GM18498 (cell line): ENCODE results near the gene IRF2.

Source experiments
- ATAC-seq: cut with Tn5 transposase; IDR thresholded peaks from one replicate; pipeline ENCODE4 v1.9.1; 2021; ENCODE audit warnings: mild to moderate bottlenecking, moderate library complexity; ENCODE audit not compliant: unreplicated experiment

IRF2 gene

GRCh38 chr4:184371390-184371787 lies 103.0 kb downstream of the IRF2 start:
- ATAC-seq, result no peak

- ATAC-seq, result no peak
Observed at GRCh38 chr4:184370711-184371389, 103.5 kb downstream of the IRF2 start.

- no peak for ATAC-seq
Observed at GRCh38 chr4:184369871-184370270, 104.5 kb downstream of the IRF2 start.

GRCh38 chr4:184368731-184369130 lies 105.6 kb downstream of the IRF2 start:
- ATAC-seq, result no peak

- ATAC-seq, result no peak
Observed at GRCh38 chr4:184368290-184368689, 106.1 kb downstream of the IRF2 start.

- peak; percentile 76 for ATAC-seq
Observed at GRCh38 chr4:184364100-184364921, 110.0 kb downstream of the IRF2 start.

- ATAC-seq, result no peak
Observed at GRCh38 chr4:184363258-184363657, 111.1 kb downstream of the IRF2 start.

- no peak for ATAC-seq
Observed at GRCh38 chr4:184362396-184362795, 112.0 kb downstream of the IRF2 start.

GRCh38 chr4:184361443-184361842 lies 112.9 kb downstream of the IRF2 start:
- no peak for ATAC-seq

- ATAC-seq, result no peak
Observed at GRCh38 chr4:184359888-184360287, 114.5 kb downstream of the IRF2 start.

- no peak for ATAC-seq
Observed at GRCh38 chr4:184358521-184359232, 115.7 kb downstream of the IRF2 start.

- ATAC-seq, result no peak
Observed at GRCh38 chr4:184357772-184358171, 116.6 kb downstream of the IRF2 start.

- ATAC-seq, result no peak
Observed at GRCh38 chr4:184357165-184357564, 117.2 kb downstream of the IRF2 start.

GRCh38 chr4:184356366-184356765 lies 118.0 kb downstream of the IRF2 start:
- no peak for ATAC-seq

- no peak for ATAC-seq
Observed at GRCh38 chr4:184355857-184356256, 118.5 kb downstream of the IRF2 start.

GRCh38 chr4:184355111-184355604 lies 119.2 kb downstream of the IRF2 start:
- peak; percentile 38 for ATAC-seq

- no peak for ATAC-seq
Observed at GRCh38 chr4:184352891-184353290, 121.5 kb downstream of the IRF2 start.

GRCh38 chr4:184351560-184352451 lies 122.5 kb downstream of the IRF2 start:
- no peak for ATAC-seq

GRCh38 chr4:184350964-184351363 lies 123.4 kb downstream of the IRF2 start:
- ATAC-seq, result no peak

GRCh38 chr4:184350213-184350817 lies 124.0 kb downstream of the IRF2 start:
- no peak for ATAC-seq
